Measurements from ENCODE around the gene GPR160. TPM values are rescaled to one million over a fixed set of nuclear protein-coding genes. Genes with fewer than 3 reads are reported as not detected.

Gene GPR160
- total RNA-seq, 1 experiment from 2014 or later, result 9.9 TPM

DNA sequence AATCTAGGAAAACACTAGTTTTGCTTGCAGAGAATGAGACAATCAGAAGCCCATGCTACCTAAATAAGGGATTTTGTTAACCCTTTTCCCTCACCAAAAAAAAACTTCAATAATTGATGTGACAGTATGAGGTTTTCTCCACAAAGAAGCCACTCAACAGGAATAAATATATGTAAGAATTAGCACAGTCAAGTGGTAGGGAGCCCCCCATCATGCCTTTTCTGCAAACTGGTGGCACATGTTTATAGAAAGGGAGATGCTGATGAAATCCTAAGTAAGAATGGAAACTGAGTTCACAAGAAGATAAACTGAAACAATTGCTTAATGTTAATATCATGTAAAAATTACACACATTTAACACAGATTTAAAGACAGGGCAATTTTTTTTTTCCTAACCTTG lies 92.7 kb downstream of the GPR160 start:
- Histone ChIP-seq H3K36me3 (ENCODE audit: control insufficient read depth in 1 of 2, insufficient read depth in 2 of 2, low read length in 2 of 2) (peaks cover 7 to 27% of the 10 kb centered on the region in 2 experiments; a peak in 3 of 4 replicates), H3K4me2 (ENCODE audit: low read length) (no peak overlapping the region), H3K79me2 (ENCODE audit: insufficient read depth, low read length) (peaks cover 8% of the 10 kb centered on the region), H3K4me3 (replicated peaks in 1 of 2; ENCODE audit: low read depth in 1 of 2, low read length in 2 of 2) (no peak overlapping the region), H4K20me1 (ENCODE audit: insufficient read depth) (no peaks in the 10 kb centered on the region), H3K9ac (ENCODE audit: low read length) (no peak overlapping the region), H3K4me1 (ENCODE audit: control insufficient read depth in 1 of 2, insufficient read depth in 2 of 2, low read length in 2 of 2) (no peaks in the 10 kb centered on the region), H3K9me3 (ENCODE audit: control insufficient read depth in 1 of 2, insufficient read depth in 1 of 2, low read depth in 1 of 2, low read length in 2 of 2) (no peaks in the 10 kb centered on the region), H3K27me3 (ENCODE audit: insufficient read depth, low read length) (no peaks in the 10 kb centered on the region), H2AFZ (ENCODE audit: low read depth, low read length, poor library complexity, severe bottlenecking) (no peak overlapping the region), H3K9me2 (ENCODE audit: insufficient read depth) (no peaks in the 10 kb centered on the region), H3K27ac (ENCODE audit: low read depth, low read length) (no peak overlapping the region)
- no TSS peak for BruUV-seq (replicated peaks)
- intact Hi-C loops (cut with micrococcal nuclease), result no loop called here
- ATAC-seq (no peak), DNase-seq (ENCODE audit: low read depth, low spot score) (no peak)
- POLR2A ChIA-PET, result no interaction called here
- CTCF ChIA-PET, result no interaction called here
- RAD21 ChIA-PET (ENCODE audit: low non-redundant PET in 1 of 2, low total read pairs in 2 of 2, uncharacterized antibody in 2 of 2, unreplicated experiment in 2 of 2), result no interaction called here
- 0 out of 2 replicates have a peak, but pooled peaks have one; percentile 20 for TF ChIP-seq CEBPB (IDR thresholded peaks at IDR 0.05; ENCODE audit: low read depth)
- TF ChIP-seq, protein P1, sequence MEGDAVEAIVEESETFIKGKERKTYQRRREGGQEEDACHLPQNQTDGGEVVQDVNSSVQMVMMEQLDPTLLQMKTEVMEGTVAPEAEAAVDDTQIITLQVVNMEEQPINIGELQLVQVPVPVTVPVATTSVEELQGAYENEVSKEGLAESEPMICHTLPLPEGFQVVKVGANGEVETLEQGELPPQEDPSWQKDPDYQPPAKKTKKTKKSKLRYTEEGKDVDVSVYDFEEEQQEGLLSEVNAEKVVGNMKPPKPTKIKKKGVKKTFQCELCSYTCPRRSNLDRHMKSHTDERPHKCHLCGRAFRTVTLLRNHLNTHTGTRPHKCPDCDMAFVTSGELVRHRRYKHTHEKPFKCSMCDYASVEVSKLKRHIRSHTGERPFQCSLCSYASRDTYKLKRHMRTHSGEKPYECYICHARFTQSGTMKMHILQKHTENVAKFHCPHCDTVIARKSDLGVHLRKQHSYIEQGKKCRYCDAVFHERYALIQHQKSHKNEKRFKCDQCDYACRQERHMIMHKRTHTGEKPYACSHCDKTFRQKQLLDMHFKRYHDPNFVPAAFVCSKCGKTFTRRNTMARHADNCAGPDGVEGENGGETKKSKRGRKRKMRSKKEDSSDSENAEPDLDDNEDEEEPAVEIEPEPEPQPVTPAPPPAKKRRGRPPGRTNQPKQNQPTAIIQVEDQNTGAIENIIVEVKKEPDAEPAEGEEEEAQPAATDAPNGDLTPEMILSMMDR (IDR thresholded peaks at IDR 0.05 in 2 of 3, conservative IDR thresholded peaks at IDR 0.05 in 1 of 3; ENCODE audit: borderline replicate concordance in 1 of 3, insufficient read depth in 1 of 3, low read depth in 2 of 3, low read length in 2 of 3), result no peak

DNA sequence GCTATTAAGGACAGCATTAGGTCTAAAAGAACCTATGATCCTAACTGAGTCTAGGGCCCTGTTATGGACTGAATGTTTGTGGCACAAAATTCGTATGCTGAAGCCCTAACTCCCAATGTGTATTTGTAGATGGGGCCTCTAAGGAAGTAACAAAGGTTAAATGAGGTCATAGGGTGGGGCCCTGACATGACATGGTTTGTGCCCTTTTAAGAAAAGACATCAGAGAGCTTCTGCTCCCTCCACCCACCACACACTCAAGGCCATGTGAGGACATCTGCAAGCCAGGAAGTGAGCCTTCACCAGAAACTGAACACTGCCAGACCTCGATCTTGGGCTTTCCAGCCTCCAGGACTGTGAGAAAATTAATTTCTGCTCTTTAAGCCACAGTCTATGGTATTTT lies 94.5 kb downstream of the GPR160 start:
- Histone ChIP-seq H3K36me3 (ENCODE audit: control insufficient read depth in 1 of 2, insufficient read depth in 2 of 2, low read length in 2 of 2) (peaks cover 7 to 30% of the 10 kb centered on the region in 2 experiments; a peak in 3 of 4 replicates), H3K4me2 (ENCODE audit: low read length) (no peak overlapping the region), H3K27me3 (ENCODE audit: insufficient read depth, low read length) (no peaks in the 10 kb centered on the region), H3K9me3 (ENCODE audit: control insufficient read depth in 1 of 2, insufficient read depth in 1 of 2, low read depth in 1 of 2, low read length in 2 of 2) (no peaks in the 10 kb centered on the region), H3K79me2 (ENCODE audit: insufficient read depth, low read length) (peaks cover 18% of the 10 kb centered on the region; the same call in 1 of the 2 replicates), H3K4me1 (ENCODE audit: control insufficient read depth in 1 of 2, insufficient read depth in 2 of 2, low read length in 2 of 2) (no peaks in the 10 kb centered on the region), H3K9ac (ENCODE audit: low read length) (no peak overlapping the region), H3K4me3 (replicated peaks in 1 of 2; ENCODE audit: low read depth in 1 of 2, low read length in 2 of 2) (no peak overlapping the region), H4K20me1 (ENCODE audit: insufficient read depth) (no peaks in the 10 kb centered on the region), H3K27ac (ENCODE audit: low read depth, low read length) (no peak overlapping the region), H2AFZ (ENCODE audit: low read depth, low read length, poor library complexity, severe bottlenecking) (no peak overlapping the region), H3K9me2 (ENCODE audit: insufficient read depth) (no peaks in the 10 kb centered on the region)
- TF ChIP-seq SIN3A (IDR thresholded peaks at IDR 0.05; ENCODE audit: low read depth) (no peak), JUND (IDR thresholded peaks at IDR 0.05) (no peak), TCF7L2 (IDR thresholded peaks at IDR 0.05; ENCODE audit: borderline replicate concordance, extremely low read depth, insufficient read depth, insufficient read length) (no peak), EGR1 (IDR thresholded peaks at IDR 0.05; ENCODE audit: low read depth) (no peak), RAD21 (IDR thresholded peaks at IDR 0.05; ENCODE audit: low read depth) (no peak)
- ATAC-seq, result no peak
- intact Hi-C loops (cut with micrococcal nuclease), result no loop called here
- DNase-seq (ENCODE audit: low read depth, low spot score), result no peak
- BruUV-seq (replicated peaks), result no TSS peak
- RAD21 ChIA-PET (ENCODE audit: low non-redundant PET in 1 of 2, low total read pairs in 2 of 2, uncharacterized antibody in 2 of 2, unreplicated experiment in 2 of 2), result no interaction called here
- POLR2A ChIA-PET, result no interaction called here
- CTCF ChIA-PET, result no interaction called here

Other genes with a start within 250 kb of the GPR160 start
- gene LRRIQ4, start 225.1 kb upstream of the GPR160 start, total RNA-seq (2021; ENCODE audit: unreplicated experiment), result not detected
- not detected for gene LRRC34, start 225.1 kb upstream of the GPR160 start, total RNA-seq (2021; ENCODE audit: unreplicated experiment)
- not detected for gene LRRC31, start 168.1 kb upstream of the GPR160 start, total RNA-seq (2021; ENCODE audit: unreplicated experiment)
- gene SAMD7, start 126.4 kb upstream of the GPR160 start, total RNA-seq (2021; ENCODE audit: unreplicated experiment), result not detected
- gene SEC62, start 71.2 kb upstream of the GPR160 start, total RNA-seq (2021; ENCODE audit: unreplicated experiment), result 55.4 TPM
- 40.1 TPM for gene PHC3, start 143.7 kb downstream of the GPR160 start, total RNA-seq (2021; ENCODE audit: unreplicated experiment)
- gene PRKCI, start 184.4 kb downstream of the GPR160 start, total RNA-seq (2021; ENCODE audit: unreplicated experiment), result 25.2 TPM